Aorta (tissue), 5 donors: ENCODE measurements around the gene RFX4. TPM values are rescaled to one million over a fixed set of nuclear protein-coding genes. Genes with fewer than 3 reads are reported as not detected.

ENCODE experiments used
- ATAC-seq: fragments of 200-7000 bp; cut with Tn5 transposase; one replicate; pipeline ENCODE4 v1.9.1; 2022; ENCODE audit warnings: moderate library complexity; ENCODE audit not compliant: low FRiP score
- DNase-seq, 2 donors: peaks; one replicate each; pipeline ENCODE4 v3.0.0-alpha.2; 2020
- H3K27ac ChIP-seq, 2 donors: one replicate each; pipeline ENCODE4 v1.5.1; 2013; ENCODE audit warnings: low read length in 2 of 2, mild to moderate bottlenecking in 2 of 2, moderate library complexity in 2 of 2, control low read depth in 1 of 2, inconsistent platforms in 1 of 2, low read depth in 1 of 2
- H3K27me3 ChIP-seq, 2 donors: one replicate each; pipeline ENCODE4 v1.6.1; 2013; ENCODE audit warnings: control low read depth in 1 of 2, low read length in 1 of 2, mild to moderate bottlenecking in 1 of 2, moderate library complexity in 1 of 2; ENCODE audit not compliant: insufficient read depth in 2 of 2, control insufficient read depth in 1 of 2
- H3K36me3 ChIP-seq, 2 donors: one replicate each; pipeline ENCODE4 v1.6.1; 2013; ENCODE audit warnings: control low read depth in 1 of 2, low read length in 1 of 2, mild to moderate bottlenecking in 1 of 2; ENCODE audit not compliant: insufficient read depth in 2 of 2, control insufficient read depth in 1 of 2
- H3K4me1 ChIP-seq, 2 donors: one replicate each; pipeline ENCODE4 v1.6.1; 2013; ENCODE audit warnings: low read length in 2 of 2, control low read depth in 1 of 2, mild to moderate bottlenecking in 1 of 2, moderate library complexity in 1 of 2; ENCODE audit not compliant: insufficient read depth in 2 of 2, control insufficient read depth in 1 of 2
- H3K4me3 ChIP-seq, 2 donors: one replicate each; pipeline ENCODE4 v1.5.1; 2013; ENCODE audit warnings: low read length in 2 of 2, control low read depth in 1 of 2, mild to moderate bottlenecking in 1 of 2
- H3K9me3 ChIP-seq: one replicate; pipeline ENCODE4 v1.6.1; 2013; ENCODE audit warnings: mild to moderate bottlenecking, low read length; ENCODE audit not compliant: control insufficient read depth
- WGBS, 2 donors: extraction: QIAGEN DNeasy Blood & Tissue Kit; methylation state at CpG; one replicate each; pipeline ENCODE4 v1.1.7; 2013; 5-methylcytosine and 5-hydroxymethylcytosine counted together
- intact Hi-C, 2 donors: fragments of 100-400 bp; cut with DNase I; formaldehyde crosslinking; loops; one replicate each; pipeline versions ENCODE4 v1.14.2 to v1.15.0; 2022
- polyA plus RNA-seq, 2 donors: library from polyadenylated mRNA; stranded (reverse); fragments of 200-250 nt; gene quantifications; one replicate each; pipeline ENCODE4 v1.2.3, GENCODE V29; 2013
- total RNA-seq, 2 donors: library from RNA; stranded (reverse); fragmentation: NEBNext Ultra II Directional; extraction: Animal tissue kit (Norgen Biotek cat#: 25700); gene quantifications; one replicate each; pipeline ENCODE4 v1.2.1, GENCODE V29; 2021
- donor health status: healthy with polysubstance abuse.
- donor health status: Bipolar disorder and iron deficiency.
- donor health status: DM: no; HTN: no; CAD: no.
- donor health status: DM: no; HTN: no; CAD: no.
- donor health status: DM: yes; HTN: yes; CAD: no.

RFX4 gene
- total and polyA plus RNA-seq, 4 donors = not detected

DNA sequence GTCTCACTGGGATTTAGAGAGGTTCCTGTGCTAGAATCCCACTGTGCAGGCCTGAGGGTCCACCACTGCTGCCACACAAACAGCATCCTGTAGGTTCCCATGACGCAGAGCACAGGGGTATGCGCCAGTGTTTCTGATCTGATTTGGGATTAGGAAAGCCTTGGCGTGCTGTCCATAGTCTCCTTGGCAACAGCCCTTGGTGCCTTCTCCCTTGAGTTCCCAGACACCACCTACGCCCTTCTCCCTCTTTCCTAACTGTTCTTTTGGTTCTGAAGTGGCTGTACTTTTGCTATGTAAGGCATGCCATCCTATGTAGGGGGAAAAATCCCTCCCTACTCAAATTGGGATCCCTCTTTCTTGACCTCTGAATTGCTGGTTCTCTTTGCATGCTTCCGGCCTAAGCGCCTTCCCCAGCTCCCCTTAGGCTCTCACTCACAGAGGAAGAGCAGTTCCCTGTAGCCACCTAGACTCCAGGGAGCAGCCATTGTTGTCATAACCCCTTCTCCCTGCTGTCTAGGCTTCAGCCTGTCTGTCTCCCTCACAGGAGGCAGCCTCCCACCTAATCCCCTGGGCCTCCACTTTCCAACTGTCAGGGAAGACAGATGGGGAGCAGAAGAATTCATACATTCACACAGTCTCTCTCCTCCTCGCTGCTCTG lies 176.9 kb downstream of the RFX4 start:
- intact Hi-C loops = no loop called here
- no peaks in the 10 kb centered on the region for H3K4me1 ChIP-seq
- peak overlapping the region in 1 of 2 donors; percentile 55 for H3K27ac ChIP-seq
- DNase-seq = peak in 1 of 2 donors; percentile 56
- ATAC-seq = peak; percentile 67
- WGBS, 2 donors = 58 to 68% methylated on average over 7 of the region's 7 CpGs
- H3K36me3 ChIP-seq = no peaks in the 10 kb centered on the region
- H3K27me3 ChIP-seq = no peaks in the 10 kb centered on the region
- H3K9me3 ChIP-seq = no peaks in the 10 kb centered on the region
- H3K4me3 ChIP-seq = no peak overlapping the region

- Histone ChIP-seq H3K27ac (no peak overlapping the region), H3K4me1 (no peaks in the 10 kb centered on the region), H3K36me3 (no peaks in the 10 kb centered on the region), H3K9me3 (no peaks in the 10 kb centered on the region), H3K4me3 (no peak overlapping the region), H3K27me3 (no peaks in the 10 kb centered on the region)
- 46 to 52% methylated on average over 2 of the region's 2 CpGs for WGBS, 2 donors
- ATAC-seq (no peak), DNase-seq (peak in 1 of 2 donors; percentile 49)
- intact Hi-C loops = no loop called here
Measured at GRCh38 chr12:106760184-106760531, 177.4 kb downstream of the RFX4 start.

- DNase-seq (no peak), ATAC-seq (no peak)
Measured at GRCh38 chr12:106764220-106764619, 181.4 kb downstream of the RFX4 start.

DNA sequence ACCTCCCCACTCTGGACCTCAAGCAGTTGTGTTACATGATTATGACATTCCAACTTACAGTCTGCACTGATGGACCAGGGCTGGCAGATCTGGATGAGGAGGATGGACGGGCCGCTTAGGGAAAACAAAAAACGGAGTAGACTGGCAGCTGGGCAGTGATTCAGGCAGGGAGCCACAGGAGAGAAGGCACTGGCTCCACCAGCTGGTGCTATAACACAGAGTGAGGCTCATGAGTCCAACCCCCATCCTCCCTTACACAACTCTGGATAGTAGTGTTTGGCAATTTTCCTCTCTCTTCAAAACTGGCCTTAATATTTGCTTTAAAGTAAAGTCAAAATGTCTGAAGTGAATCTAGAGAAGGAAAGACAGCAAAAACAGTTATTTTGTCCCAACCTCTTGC lies 181.9 kb downstream of the RFX4 start:
- H3K36me3 ChIP-seq = no peaks in the 10 kb centered on the region
- no peaks in the 10 kb centered on the region for H3K9me3 ChIP-seq
- no peak overlapping the region for H3K27ac ChIP-seq
- intact Hi-C loops = no loop called here
- DNase-seq (peak in 1 of 2 donors; percentile 54), ATAC-seq (no peak)
- H3K4me1 ChIP-seq = peaks cover 2 to 6% of the 10 kb centered on the region in 2 donors
- no peak overlapping the region for H3K4me3 ChIP-seq
- WGBS, 2 donors = 7 to 10% methylated on average over 3 of the region's 3 CpGs
- no peaks in the 10 kb centered on the region for H3K27me3 ChIP-seq

More at GRCh38 chr12:106764220-106764619, 181.4 kb downstream of the RFX4 start:
- Histone ChIP-seq H3K4me1 (peaks cover 2 to 6% of the 10 kb centered on the region in 2 donors), H3K9me3 (no peaks in the 10 kb centered on the region), H3K27me3 (no peaks in the 10 kb centered on the region), H3K27ac (no peak overlapping the region), H3K36me3 (no peaks in the 10 kb centered on the region), H3K4me3 (no peak overlapping the region)
- intact Hi-C loops = no loop called here

DNA sequence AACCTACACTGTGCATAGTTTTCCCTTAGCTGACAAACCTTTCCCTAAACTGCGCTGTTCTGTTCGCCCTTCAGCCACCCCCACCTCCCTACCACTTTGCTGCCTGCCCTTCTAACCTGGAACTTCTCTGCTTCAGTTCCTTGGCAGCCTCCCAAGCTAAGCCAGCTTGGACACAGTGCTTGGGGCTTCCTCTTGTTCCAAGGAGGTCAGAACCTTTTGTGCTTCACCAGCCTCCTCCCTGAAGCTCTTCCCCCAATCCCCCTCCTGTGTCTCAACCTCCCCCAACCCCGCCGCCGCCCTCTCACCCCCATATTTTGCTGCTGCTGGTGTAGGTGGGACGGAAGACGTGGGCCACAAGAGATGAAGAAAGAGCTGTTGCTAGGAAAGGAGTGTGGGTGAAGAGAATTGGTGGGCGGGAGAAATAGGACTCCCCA lies 183.6 kb downstream of the RFX4 start:
- DNase-seq (no peak), ATAC-seq (no peak)
- Histone ChIP-seq H3K4me1 (peaks cover 2 to 9% of the 10 kb centered on the region in 2 donors), H3K4me3 (no peak overlapping the region), H3K27ac (no peak overlapping the region), H3K36me3 (no peaks in the 10 kb centered on the region), H3K9me3 (no peaks in the 10 kb centered on the region), H3K27me3 (no peaks in the 10 kb centered on the region)
- WGBS, 2 donors = 63 to 67% methylated on average over 8 of the region's 8 CpGs
- intact Hi-C loops = no loop called here

DNA sequence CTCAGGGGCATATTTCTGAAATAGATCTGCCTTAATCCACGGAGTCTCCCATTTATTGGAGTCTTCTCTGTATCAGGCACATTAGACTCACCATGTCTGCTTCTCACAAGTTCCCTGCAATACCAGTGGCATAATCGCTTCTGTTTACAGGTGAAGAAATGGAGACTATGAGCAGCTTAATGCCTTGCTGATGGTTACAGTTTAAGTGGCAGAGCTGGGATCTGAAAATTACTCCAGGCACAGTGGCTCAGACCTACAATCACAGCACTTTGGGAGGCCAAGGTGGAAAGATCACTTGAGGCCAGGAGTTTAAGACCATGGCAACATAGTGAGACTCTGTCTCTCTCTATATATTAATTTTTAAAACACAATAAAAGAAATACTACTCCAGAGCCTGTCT lies 184.4 kb downstream of the RFX4 start:
- intact Hi-C loops = no loop called here
- WGBS, 2 donors = 69 to 76% methylated on average over 2 of the region's 2 CpGs
- peaks cover 2 to 11% of the 10 kb centered on the region in 2 donors for H3K4me1 ChIP-seq
- H3K27me3 ChIP-seq = no peaks in the 10 kb centered on the region
- no peak overlapping the region for H3K27ac ChIP-seq
- DNase-seq = no peak
- no peaks in the 10 kb centered on the region for H3K36me3 ChIP-seq
- no peak for ATAC-seq
- no peaks in the 10 kb centered on the region for H3K9me3 ChIP-seq
- no peak overlapping the region for H3K4me3 ChIP-seq

- WGBS, 2 donors = 18 to 24% methylated on average over 9 of the region's 9 CpGs
- no peak overlapping the region for H3K4me3 ChIP-seq
- peak overlapping the region in 1 of 2 donors; percentile 38 for H3K27ac ChIP-seq
- no peaks in the 10 kb centered on the region for H3K36me3 ChIP-seq
- ATAC-seq = no peak
- H3K4me1 ChIP-seq = peaks cover 2 to 11% of the 10 kb centered on the region in 2 donors
- no peaks in the 10 kb centered on the region for H3K9me3 ChIP-seq
- no peak for DNase-seq
- intact Hi-C loops = no loop called here
- no peaks in the 10 kb centered on the region for H3K27me3 ChIP-seq
Measured at GRCh38 chr12:106767954-106768822, 185.4 kb downstream of the RFX4 start.

GRCh38 chr12:106769078-106769477 lies 186.3 kb downstream of the RFX4 start:
- ATAC-seq (no peak), DNase-seq (no peak)
- Histone ChIP-seq H3K4me3 (no peak overlapping the region), H3K27me3 (no peaks in the 10 kb centered on the region), H3K27ac (no peak overlapping the region), H3K9me3 (no peaks in the 10 kb centered on the region), H3K4me1 (peaks cover 2 to 11% of the 10 kb centered on the region in 2 donors), H3K36me3 (no peaks in the 10 kb centered on the region)
- WGBS, 2 donors = 9 to 20% methylated on average over 5 of the region's 5 CpGs
- intact Hi-C loops = no loop called here

- intact Hi-C loops = no loop called here
- Histone ChIP-seq H3K4me1 (peaks cover 2 to 11% of the 10 kb centered on the region in 2 donors), H3K4me3 (no peak overlapping the region), H3K36me3 (no peaks in the 10 kb centered on the region), H3K27me3 (no peaks in the 10 kb centered on the region), H3K27ac (no peak overlapping the region), H3K9me3 (no peaks in the 10 kb centered on the region)
- DNase-seq (no peak), ATAC-seq (no peak)
- 78 to 86% methylated on average over 6 of the region's 6 CpGs for WGBS, 2 donors
Measured at GRCh38 chr12:106769546-106769945, 186.7 kb downstream of the RFX4 start.
